ENCODE measurements around the gene ZNF414.
A peak's percentile ranks its signal among the peaks of the same experiment; 100 is the strongest.
"Not testable (repeated sequence)": the region's sequence is repeated elsewhere in the genome, so short reads cannot be mapped to it uniquely, and the experiment has no call there.

The ZNF414 gene

DNA sequence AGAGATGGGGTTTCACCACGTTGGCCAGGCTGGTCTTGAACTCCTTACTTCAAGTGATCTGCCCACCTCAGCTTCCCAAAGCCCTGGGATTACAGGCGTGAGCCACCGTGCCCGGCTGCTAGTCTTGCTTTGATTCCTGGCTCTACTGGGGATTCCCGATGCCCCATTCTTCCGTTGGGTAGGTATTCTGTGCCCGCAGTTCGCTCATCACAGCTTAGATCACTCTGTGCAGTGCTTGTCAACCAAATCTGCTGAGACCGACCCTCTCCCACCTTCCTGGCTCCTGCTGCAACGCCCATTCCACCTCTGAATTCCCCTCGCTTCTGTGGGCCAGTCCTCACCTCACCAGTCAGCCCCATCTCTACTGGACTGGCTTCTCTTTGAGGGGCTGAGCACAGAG lies 4.6 kb upstream of the ZNF414 start:
- FAIRE-seq, result peak; percentile 36

DNA sequence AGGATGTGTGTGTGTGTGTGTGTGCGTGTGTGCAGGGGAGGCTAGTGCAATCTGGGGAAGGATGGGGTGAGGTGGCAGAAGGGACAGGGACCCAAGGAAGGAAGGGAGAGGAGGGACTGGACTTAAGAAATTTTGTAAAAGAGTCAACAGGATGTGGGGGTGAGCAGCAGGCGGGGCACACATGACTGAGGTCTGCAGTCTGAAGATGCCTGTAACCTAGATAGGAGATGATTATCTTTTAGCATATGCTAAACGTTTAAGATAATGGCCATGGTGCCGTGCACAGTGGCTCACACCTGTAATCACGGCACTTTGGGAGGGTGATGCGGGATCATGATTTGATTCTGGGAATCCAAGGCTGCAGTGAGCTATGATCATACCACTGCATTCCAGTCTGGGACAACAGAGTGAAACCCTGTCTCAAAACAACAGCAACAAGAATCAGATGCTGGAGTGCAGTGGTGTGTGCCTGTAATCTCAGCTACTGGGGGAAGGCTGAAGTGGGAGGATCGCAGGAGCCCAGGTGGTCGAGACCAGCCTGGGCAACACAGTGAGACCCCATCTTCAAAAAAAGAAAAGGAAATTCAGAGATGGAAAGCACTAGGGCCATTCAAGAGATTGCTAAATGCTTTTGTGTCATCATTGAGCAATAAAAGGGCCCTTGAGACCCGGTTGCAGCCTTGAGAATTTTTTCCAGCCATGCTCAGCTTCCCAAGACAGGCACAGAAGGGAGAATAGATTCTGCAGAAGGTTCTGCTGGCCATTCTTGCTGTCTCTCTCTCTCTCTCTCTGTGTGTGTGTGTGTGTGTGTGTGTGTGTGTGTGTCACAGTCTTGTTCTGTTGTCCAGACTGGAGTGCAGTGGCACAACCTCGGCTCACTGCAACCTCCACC lies 3.8 kb upstream of the ZNF414 start:
- FAIRE-seq, result peak; percentile 9
- no peak for DNase-seq (ENCODE audit: insufficient read length, low spot score)

More for the DNA sequence above, 4.6 kb upstream of the ZNF414 start:
- DNase-seq (ENCODE audit: insufficient read length, low spot score), result no peak

DNA sequence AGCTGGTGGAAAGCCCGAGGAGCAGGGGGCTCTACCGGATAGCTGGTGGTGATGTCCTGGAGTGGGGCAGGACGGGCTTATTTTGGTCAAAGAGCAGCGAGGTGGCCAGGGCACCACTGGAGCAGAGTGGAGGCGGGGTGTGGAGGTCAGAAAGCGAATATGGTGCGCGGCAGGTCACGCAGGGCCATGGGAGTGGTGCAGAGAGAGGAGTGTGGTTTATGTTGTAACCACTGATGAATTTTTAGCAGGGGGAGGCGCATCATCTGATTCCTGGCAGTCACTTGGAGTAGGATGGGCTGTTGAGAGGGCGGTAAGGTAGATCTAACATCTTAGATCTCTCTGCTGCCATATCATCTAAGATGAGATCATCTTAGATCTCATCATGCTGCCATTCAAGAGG lies 1.4 kb upstream of the ZNF414 start:
- FAIRE-seq, result no peak

DNA sequence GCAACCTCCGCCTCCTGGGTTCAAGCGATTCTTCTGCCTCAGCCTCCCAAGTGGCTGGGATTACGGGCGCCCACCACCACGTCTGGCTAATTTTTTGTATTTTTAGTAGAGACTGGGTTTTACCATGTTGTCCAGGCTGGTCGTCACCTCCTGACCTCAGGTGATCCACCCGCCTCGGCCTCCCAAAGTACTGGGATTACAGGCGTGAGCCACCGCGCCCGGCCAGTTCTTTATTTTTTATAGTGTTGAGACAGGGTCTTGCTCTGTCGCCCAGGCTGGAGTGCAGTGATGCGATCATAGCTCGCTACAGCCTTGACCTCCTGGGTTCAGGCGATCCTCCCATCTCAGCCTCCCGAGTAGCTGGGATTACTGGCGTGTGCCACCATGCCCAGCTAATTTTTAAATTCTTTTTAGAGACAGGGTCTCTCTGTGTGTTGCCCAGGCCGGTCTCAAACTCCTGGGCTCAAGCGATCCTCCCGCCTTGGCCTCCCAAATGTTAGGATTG lies 590 bp upstream of the ZNF414 start:
- not testable (repeated sequence) for DNase-seq (ENCODE audit: insufficient read length, low spot score); FAIRE-seq

More for the DNA sequence above, 1.4 kb upstream of the ZNF414 start:
- DNase-seq (ENCODE audit: insufficient read length, low spot score), result no peak

DNA sequence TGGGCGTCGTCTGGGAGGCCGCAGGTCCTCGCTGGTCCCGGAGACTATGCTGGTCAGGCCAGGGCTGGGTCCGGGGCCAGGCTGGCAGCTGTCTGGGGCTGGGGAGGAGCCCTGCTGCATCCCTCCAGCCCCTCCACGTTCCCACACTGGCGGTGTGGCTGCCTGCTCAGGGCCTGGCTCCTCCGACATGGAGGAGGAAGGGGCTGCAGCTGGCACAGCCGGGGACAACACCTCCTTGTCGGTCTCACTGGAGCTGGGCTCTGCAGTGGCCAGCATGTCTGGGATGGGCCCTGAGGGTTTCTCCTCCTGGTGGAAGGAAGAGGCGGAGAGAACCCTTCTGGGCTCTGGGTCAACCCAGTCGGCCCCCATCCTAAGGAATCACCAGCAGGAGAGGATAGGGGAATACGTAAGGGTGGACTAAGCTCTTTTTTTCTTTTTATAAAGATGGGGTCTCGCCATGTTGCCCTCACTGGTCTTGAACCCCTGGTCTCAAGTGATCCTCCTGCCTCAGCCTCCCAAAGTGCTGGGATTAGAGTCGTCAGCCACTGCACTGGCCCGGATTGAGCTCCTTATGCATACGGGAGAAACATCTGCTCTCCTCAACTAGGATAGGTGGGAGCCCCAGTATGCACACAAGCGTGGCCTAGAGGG lies 806 bp downstream of the ZNF414 start:
- FAIRE-seq, result no peak
- DNase-seq (ENCODE audit: insufficient read length, low spot score), result no peak

DNA sequence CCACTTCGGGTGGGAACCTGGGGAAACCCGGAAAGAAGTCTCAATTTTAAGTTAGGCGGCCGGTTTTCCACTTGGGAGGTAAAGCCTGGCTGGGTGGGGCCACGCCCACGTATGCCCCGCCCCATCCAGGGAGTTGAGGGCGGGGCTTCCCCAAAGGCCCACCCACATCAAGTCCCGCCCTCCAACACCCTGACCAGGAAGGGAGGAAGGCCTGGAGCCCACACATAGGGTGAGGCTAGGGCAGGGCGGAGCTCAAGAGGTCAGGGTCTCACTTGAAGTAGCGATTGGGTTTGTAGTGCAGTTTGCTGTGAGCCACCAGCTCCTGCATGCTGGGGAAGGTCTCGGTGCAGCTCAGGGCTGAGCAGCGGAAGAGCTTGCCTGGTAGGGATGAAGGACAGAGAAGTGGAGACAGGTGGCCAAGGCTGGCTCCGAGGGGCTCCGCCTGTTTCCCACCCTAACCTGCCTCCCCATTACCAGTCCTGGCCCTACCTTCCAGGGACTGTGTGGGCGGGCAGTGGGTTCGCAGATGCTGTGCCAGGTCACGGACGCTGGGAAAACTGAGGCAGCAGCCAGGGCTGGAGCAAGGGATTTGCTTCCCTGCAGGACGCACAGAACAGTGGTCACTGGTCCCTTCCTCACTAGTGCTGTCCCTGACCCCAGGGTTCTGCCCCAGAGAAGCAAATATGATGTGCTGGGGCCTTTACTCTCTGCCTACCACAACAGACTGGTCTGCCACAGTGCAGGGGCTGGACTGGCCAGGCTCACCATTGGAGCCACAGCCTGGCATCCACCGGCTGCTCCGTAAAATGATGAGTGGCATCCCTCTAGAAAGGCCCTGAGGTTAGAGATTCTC lies 1.6 kb downstream of the ZNF414 start:
- no peak for DNase-seq (ENCODE audit: insufficient read length, low spot score)
- FAIRE-seq, result peak; percentile 40

DNA sequence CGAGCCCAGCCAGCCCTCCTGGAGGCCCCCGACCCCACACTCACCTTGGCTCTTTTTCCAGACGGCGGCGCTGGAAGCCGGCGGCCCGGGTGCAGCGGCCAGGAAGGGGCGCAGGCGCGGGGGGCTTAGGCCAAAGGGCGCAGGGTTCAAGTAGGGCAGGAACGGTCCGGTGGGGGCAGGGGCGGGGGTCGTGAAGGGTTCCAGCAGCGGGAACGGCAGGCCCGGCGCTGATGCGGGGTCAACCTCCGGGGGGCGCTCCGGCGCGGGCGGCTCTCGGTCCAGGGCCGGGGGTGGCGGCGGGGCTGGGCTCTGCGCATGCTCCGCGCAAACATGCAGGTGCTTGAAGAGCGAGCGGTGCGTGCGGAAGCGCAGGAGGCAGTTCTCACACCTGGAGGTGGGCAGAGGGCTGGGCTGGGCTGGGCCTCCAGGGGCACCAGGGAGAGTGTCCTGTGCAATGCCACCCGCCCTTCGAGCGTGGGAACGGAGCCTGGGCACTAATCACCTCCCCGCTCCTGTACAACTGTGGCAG lies 2.3 kb downstream of the ZNF414 start:
- FAIRE-seq (no peak), DNase-seq (ENCODE audit: insufficient read length, low spot score) (no peak)

DNA sequence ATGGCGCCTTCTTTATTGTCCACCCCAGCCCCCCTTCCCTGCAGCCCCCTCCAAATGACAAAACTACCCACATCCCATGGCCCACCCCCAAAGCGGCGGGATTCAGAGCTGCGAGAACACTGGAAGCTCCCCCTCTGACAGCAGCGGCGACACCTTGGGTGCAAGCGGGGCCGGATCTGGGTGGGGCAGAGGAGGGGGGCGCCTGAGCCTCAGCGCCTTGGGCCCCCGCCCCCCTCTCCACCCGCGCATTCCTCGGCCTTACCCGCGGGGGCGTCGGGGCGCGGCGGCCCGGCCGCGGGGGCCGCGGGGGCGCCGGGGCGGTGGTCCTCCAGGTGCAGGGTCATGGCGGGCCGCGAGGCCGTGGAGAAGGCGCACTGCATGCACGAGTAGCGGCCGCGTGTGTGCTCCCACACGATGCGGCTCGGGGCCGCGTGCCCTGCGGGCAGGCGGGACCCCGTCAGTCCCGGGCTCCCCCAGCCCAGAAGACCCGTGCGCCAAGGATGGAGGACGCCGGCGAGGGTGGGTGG lies 3.3 kb downstream of the ZNF414 start:
- DNase-seq (ENCODE audit: insufficient read length, low spot score), result no peak
- no peak for FAIRE-seq

DNA sequence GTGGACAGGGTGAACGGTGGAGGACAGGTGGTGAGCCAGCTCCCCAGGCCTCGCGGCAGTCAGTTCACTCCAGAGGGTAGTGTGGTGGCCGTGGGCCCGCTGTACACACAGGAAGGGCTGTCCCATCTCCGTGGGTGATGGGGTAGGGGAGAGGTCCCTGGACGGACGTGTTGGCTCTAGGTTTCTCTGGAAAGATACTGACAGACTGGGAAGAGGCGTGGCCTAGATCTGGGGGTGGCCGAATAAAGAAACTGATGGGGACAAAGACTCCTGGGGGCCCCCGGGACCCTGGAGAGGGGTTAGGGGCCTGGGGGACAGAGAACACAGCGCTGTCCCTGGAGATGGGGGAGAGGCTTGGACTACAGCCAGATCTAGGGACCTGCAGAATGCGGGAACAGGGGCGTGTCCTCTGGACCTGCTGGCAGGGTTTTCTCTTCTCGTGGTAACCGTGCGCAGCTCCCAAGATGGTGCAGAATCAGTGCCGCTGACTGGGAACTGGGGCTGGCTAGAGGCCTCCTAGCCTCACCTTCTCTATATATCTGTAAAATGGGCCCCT lies 7.5 kb downstream of the ZNF414 start:
- no peak for DNase-seq (ENCODE audit: insufficient read length, low spot score)
- peak; percentile 75 for FAIRE-seq

DNA sequence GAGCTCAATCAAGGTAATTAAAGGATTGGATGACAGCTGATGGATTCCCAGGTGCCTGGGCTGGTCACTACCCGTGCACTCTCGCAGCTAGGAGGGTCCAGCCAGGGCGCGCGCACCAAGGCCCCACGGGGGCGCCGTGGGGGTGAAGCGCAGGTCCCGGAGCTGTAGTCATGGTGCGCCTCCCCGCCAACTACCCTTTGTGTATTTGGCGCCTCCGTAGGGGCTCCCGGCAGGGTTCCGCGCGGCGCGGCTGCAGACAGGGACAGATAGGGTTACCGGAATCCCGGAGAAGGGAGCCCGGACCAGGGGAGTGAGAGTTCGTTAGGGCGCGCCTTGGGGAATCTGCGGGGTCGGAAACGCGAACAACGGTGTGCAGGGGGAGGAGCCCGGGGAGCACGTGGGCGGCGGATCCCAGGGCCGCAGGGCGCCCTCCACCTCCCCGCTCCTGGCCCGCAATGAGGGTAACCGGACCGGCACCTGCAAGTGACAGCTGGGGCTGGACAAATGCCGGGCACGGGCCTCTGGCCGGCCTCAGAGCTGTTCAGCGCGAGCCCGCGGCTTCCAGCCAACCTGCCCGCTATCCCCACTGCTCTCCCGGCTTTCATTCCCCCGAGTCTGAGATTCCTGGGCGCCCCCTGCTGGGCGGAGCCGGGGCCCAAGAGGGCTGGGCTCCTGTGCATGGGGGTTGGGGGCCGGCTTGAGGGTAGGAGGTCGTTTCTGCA lies 8.1 kb downstream of the ZNF414 start:
- DNase-seq (ENCODE audit: insufficient read length, low spot score) (peak; percentile 91), FAIRE-seq (peak; percentile 70)

DNA sequence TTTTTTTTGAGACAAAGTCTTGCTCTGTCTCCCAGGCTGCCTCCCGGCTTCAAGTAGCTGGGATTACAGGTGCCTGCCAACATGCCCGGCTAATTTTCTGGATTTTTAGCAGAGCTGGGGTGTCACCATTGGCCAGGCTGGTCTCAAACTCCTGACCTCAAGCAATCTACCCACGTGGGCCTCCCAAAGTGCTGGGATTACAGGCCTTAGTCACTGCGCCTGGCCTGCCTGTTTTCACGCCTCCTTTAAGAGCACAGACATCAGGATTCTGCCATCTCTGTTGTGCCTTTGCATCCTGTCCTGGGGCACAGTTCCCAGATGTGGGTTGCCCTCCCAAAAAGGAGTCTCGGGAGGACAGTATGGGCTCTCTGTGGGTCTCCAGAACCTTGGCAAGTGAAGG lies 9.0 kb downstream of the ZNF414 start:
- FAIRE-seq (no peak), DNase-seq (ENCODE audit: insufficient read length, low spot score) (no peak)

DNA sequence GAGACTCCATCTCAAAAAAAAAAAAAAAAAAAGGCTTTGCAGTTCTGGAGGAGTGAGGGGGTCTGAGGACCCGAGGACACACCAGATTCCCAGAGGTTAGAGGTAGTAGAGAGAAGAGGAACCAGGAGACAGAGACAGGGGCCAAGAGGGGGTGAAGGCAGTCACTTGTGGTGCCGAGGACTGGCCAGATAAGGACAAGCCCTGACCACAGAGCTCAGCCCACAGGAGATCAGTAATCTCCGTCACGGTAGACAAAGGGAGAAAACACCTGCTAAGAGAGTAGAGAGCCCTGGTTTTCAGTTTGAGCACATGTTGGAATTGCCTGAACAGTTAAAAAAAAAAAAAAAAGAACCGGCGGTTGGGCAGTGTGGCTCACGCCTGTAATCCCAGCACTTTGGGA lies 9.8 kb downstream of the ZNF414 start:
- FAIRE-seq (no peak), DNase-seq (ENCODE audit: insufficient read length, low spot score) (no peak)

DNA sequence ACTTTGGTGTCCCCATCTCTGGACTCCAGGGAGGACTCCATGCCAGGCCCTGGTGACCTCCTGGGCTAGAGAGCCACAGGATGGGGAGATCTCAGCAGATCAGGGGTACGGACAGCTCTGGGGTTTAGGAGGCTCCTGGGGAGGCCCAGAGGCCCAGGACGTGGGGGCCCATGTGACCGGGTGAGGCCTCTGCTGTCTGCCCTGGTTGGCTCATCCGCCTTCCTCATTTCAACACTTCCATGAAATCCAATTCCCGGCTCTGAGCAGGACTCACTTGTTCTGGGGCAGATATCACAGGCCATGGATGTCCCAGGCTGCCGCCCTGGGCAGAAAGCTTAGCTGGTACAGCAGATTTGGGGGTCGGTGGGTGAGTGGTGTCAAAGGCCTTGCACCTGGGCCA lies 10.5 kb downstream of the ZNF414 start:
- FAIRE-seq (no peak), DNase-seq (ENCODE audit: insufficient read length, low spot score) (no peak)

DNA sequence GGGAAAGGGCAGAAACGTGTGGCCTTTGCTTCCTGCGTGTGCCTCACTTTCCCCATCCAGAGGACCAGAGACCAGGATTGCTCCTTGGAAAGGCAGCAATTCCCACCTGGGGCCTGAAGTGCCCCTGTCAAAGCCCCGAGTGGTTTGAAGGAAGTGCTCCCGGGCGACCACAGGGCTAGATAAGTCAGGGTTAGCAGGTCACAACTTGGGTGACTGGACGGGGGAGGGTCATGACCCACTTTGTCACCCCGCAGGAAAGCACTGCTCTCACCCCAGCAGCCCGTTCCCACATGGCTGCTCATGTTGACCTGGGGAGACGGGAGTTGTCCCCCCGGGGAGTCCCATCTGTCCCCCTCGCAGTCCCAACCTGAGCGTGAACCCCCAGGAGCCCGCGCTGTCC lies 12.0 kb downstream of the ZNF414 start:
- FAIRE-seq (no peak), DNase-seq (ENCODE audit: insufficient read length, low spot score) (no peak)

DNA sequence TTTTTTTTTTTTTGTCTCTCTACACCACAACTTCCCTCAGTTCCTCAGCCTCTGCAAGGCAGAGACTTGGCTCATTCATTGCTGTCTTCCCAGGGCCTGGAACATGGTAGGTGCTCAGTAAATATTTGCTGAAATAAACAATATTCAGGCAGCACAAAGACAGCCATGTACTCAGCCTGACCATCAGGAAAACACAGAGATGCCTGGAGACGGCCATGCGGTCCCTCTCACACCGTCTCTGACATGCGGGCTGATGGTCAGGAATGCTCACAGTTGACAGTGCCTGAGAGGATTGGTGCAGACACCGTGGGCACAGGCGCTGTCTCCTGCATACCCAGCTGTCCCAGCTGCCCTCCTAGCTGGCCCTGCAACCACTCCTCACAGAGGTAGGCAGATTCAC lies 12.5 kb downstream of the ZNF414 start:
- DNase-seq (ENCODE audit: insufficient read length, low spot score), result no peak
- FAIRE-seq, result no peak

DNA sequence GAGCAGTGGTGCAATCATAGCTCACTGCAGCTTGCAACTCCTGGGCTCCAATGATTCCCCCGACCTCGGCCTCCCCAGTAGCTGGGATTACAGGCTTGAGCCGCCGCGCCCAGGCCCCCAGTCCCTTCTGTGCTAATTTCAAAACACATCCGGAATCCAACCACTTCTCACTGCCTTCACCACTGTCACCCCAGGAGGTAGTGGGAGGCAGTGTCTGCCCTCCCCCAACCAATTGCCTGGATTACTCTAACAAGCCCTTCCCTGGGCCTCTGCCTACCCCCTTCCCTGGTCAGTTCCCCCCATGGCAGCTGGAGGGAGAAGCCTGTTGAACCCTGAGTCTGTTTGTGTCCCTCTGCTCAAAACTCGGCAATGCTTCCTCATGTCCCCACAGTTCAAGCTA lies 13.8 kb downstream of the ZNF414 start:
- FAIRE-seq (no peak), DNase-seq (ENCODE audit: insufficient read length, low spot score) (no peak)

DNA sequence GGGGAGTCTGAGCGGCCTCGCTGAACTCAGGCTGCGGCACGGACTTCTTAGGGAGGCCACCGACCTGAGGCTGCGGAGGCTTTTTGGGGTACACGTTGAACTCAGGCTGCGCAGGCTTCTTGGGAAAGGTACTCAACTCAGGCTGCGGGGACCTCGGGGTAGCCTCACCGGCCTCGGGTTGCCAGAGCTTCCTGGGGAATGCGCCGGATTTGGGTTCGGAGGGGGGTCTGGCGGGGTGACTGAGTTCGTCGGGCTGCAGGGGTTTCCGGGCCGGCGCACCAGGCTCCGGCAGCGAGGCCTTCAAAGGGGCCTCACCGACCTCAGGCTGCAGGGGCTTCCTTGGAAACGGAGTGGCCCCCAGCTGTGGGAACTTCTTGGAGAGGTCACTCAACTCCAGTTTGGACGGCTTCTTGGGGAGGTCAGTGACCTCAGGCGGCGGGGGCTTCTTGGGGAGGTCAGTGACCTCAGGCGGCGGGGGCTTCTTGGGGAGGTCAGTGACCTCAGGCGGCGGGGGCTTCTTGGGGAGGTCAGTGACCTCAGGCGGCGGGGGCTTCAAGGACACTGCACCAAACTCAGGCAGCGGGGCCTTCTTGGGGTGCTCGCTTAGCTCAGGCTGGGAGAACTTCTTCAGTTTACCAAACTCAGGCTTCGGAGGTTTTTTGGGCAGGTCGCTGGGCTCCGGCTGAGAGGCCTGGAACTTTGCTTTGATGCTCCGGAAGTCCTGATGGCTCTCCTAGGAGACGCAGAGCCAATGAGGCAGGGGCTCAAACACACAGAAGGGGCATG lies 14.7 kb downstream of the ZNF414 start:
- DNase-seq (ENCODE audit: insufficient read length, low spot score) (no peak), FAIRE-seq (no peak)

DNA sequence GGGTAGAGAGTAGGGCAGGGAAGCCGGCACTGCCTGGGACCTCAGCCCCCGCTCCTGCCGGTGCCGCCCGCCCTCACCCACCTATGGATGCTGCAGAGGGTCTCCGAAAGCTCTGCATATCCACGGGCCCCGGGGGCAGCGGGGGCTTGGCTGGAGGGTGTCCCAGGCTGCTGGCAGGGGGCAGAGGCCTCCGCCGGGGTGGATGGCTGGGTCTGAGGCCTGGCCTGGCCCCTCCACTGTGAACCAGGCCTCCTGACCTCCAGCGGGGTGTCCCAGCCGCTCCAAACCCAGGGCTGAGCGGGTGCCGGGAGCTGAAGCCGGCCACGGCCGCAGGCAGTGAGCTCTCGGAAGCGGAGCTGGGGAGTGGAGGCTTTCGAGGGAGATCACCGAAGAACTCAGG lies 15.7 kb downstream of the ZNF414 start:
- DNase-seq (ENCODE audit: insufficient read length, low spot score), result no peak
- no peak for FAIRE-seq

DNA sequence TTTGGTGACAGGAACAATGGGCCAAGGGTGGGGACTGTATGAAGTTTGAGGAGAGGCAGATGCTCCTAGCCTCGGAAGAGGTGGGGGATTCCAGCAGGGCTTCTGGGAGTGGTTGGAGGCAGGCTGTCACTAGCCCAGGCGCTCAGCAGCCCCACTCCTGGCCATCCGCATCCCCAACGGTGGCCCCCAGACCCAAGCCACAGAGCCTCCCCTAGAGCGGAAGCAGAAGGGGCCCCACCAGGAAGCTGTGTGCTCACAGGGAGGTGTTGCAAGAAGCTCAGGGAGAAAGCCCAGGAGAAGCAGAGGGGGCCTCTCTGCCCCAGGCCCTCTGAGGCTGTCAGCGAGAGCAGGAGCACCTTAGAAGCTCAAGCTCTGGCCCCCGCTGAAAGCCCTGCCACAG lies 19.8 kb downstream of the ZNF414 start:
- DNase-seq (ENCODE audit: insufficient read length, low spot score) (no peak), FAIRE-seq (no peak)
